ENCODE results near the gene SRP9. TPM values are rescaled to one million over a fixed set of nuclear protein-coding genes. Genes with fewer than 3 reads are reported as not detected.

The SRP9 gene
- total and polyA plus RNA-seq, 9 donors = 151 to 239 (median 187) TPM

DNA sequence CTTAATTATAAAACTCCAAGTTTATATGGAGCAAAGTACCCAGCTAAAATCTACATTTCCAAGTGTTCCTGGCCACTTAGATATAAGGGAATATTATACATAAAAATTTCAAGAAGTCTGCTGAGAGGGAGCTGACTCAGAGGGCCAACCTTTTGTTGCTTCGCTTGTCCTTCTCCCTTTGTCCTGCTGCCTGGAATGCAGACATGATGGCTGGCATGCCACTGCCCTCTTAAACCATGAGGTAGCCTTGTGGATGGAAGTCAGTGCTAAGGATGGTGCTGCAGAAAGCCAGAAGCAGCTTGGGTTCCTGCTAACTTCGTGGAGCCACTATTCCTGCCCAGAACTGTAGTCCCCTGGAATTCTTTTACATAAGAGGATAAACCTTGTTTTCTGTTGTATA lies 38.9 kb upstream of the SRP9 start:
- no peak overlapping the region for H3K4me3 ChIP-seq
- H3K9me3 ChIP-seq = no peaks in the 10 kb centered on the region
- no peaks in the 10 kb centered on the region for H3K36me3 ChIP-seq
- peaks cover 9% of the 10 kb centered on the region for H3K4me1 ChIP-seq (ENCODE audit: insufficient read depth)
- no peak overlapping the region for H3K27ac ChIP-seq
- TF ChIP-seq, protein P1, sequence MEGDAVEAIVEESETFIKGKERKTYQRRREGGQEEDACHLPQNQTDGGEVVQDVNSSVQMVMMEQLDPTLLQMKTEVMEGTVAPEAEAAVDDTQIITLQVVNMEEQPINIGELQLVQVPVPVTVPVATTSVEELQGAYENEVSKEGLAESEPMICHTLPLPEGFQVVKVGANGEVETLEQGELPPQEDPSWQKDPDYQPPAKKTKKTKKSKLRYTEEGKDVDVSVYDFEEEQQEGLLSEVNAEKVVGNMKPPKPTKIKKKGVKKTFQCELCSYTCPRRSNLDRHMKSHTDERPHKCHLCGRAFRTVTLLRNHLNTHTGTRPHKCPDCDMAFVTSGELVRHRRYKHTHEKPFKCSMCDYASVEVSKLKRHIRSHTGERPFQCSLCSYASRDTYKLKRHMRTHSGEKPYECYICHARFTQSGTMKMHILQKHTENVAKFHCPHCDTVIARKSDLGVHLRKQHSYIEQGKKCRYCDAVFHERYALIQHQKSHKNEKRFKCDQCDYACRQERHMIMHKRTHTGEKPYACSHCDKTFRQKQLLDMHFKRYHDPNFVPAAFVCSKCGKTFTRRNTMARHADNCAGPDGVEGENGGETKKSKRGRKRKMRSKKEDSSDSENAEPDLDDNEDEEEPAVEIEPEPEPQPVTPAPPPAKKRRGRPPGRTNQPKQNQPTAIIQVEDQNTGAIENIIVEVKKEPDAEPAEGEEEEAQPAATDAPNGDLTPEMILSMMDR (IDR thresholded peaks at IDR 0.05) = no peak
- TF ChIP-seq POLR2A (IDR thresholded peaks at IDR 0.05) = no peak
- TF ChIP-seq EP300 (IDR thresholded peaks at IDR 0.05) = no peak
- intact Hi-C loops (cut with DNase I) = no loop called here
- H3K27me3 ChIP-seq = no peaks in the 10 kb centered on the region
- 93 to 98% (median 94%) methylated on average over 2 of the region's 2 CpGs for WGBS, 3 donors
- no peak for DNase-seq

DNA sequence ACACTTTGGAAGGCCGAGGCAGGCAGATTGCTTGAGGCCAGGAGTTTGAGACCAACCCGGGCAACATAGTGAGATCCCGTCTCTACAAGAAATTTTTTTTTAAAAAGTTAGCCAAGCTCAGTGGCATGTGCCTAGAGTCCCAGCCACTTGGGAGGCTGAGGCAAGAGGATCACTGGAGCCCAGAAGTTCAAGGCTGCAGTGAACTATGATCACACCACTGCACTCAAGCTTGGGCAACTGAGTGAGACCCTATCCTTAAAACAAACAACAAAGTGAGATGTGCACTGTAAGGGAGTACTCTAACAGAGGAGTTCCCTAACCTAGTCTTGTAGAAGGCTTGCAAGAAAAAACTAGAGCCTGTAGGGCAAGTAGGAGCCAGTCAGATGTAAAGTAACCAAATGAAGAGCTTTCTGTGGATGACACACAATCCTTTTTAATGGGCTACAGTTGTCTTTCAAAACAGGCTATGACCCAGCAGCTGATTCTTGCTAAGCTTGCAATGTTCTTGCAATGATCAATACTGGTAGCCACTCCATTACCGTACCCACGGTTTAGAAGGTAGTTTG lies 38.0 kb upstream of the SRP9 start:
- DNase-seq = no peak
- no peaks in the 10 kb centered on the region for H3K36me3 ChIP-seq
- H3K27me3 ChIP-seq = no peaks in the 10 kb centered on the region
- no peak overlapping the region for H3K4me3 ChIP-seq
- 94 to 99% (median 96%) methylated on average over 5 of the region's 5 CpGs for WGBS, 3 donors
- no peak overlapping the region for H3K27ac ChIP-seq
- no peaks in the 10 kb centered on the region for H3K9me3 ChIP-seq
- intact Hi-C loops (cut with DNase I) = no loop called here
- H3K4me1 ChIP-seq (ENCODE audit: insufficient read depth) = peaks cover 9% of the 10 kb centered on the region
- TF ChIP-seq POLR2A (IDR thresholded peaks at IDR 0.05) = no peak
- TF ChIP-seq, protein P1 (IDR thresholded peaks at IDR 0.05) = no peak
- TF ChIP-seq EP300 (IDR thresholded peaks at IDR 0.05) = no peak

DNA sequence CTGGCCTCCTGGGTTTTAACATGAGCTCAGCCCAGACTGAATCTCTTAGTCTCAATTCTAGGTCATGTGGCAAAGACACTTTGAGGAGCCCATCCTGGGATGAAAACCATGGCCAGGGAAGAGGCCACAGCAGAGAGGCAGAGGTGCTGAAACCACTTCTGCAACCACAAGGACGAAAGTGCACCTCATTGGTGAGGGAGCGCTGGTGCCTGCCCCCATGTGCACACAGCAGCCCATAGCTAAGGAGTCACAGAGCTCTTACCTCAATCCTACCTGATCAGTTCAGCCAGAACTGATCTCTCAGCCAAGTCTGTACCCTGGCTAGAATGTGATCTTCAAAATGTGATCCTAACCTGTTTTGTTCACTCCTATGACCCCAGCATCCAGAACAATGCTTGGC lies 32.9 kb upstream of the SRP9 start:
- H3K36me3 ChIP-seq = no peaks in the 10 kb centered on the region
- peaks cover 1% of the 10 kb centered on the region for H3K4me1 ChIP-seq (ENCODE audit: insufficient read depth)
- no peak overlapping the region for H3K4me3 ChIP-seq
- intact Hi-C loops (cut with DNase I) = no loop called here
- H3K9me3 ChIP-seq = no peaks in the 10 kb centered on the region
- no peaks in the 10 kb centered on the region for H3K27me3 ChIP-seq
- no peak for DNase-seq
- 96 to 100% (median 97%) methylated on average over 2 of the region's 2 CpGs for WGBS, 3 donors
- H3K27ac ChIP-seq = no peak overlapping the region
- TF ChIP-seq POLR2A (IDR thresholded peaks at IDR 0.05) = no peak
- TF ChIP-seq, protein P1 (IDR thresholded peaks at IDR 0.05) = no peak
- no peak for TF ChIP-seq EP300 (IDR thresholded peaks at IDR 0.05)

DNA sequence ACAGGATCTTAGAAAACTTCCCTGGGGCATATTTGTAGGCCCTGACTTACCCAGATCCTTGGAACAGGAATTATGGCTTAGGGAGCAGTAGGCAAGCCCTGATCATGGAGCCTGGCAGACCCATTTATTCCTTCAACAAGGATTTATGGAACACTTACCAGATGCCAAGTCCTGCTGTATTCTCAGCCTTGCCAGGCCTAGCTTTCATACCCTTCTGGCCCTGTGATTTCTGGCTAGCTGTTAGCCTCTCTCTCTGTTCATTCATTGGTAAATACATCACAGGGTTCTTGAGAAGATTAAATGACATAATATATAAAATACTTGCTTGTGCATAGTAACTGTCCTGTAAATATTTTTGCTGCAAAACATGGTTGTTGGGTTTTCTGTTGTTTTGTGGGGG lies 32.4 kb upstream of the SRP9 start:
- no peaks in the 10 kb centered on the region for H3K27me3 ChIP-seq
- DNase-seq = no peak
- TF ChIP-seq EP300 (IDR thresholded peaks at IDR 0.05) (no peak), POLR2A (IDR thresholded peaks at IDR 0.05) (no peak)
- TF ChIP-seq, protein P1 (IDR thresholded peaks at IDR 0.05) = no peak
- no peak overlapping the region for H3K4me3 ChIP-seq
- no peaks in the 10 kb centered on the region for H3K9me3 ChIP-seq
- H3K4me1 ChIP-seq (ENCODE audit: insufficient read depth) = peaks cover 1% of the 10 kb centered on the region
- intact Hi-C loops (cut with DNase I) = no loop called here
- no peaks in the 10 kb centered on the region for H3K36me3 ChIP-seq
- H3K27ac ChIP-seq = no peak overlapping the region
